SKM-1 (cell line): ENCODE measurements around the gene PPP6R1.

Experiments
- DNase-seq: peaks from one replicate; lab custom pipeline; 2025; ENCODE audit not compliant: unreplicated experiment; lab: John Stamatoyannopoulos, UW

Gene PPP6R1

DNA sequence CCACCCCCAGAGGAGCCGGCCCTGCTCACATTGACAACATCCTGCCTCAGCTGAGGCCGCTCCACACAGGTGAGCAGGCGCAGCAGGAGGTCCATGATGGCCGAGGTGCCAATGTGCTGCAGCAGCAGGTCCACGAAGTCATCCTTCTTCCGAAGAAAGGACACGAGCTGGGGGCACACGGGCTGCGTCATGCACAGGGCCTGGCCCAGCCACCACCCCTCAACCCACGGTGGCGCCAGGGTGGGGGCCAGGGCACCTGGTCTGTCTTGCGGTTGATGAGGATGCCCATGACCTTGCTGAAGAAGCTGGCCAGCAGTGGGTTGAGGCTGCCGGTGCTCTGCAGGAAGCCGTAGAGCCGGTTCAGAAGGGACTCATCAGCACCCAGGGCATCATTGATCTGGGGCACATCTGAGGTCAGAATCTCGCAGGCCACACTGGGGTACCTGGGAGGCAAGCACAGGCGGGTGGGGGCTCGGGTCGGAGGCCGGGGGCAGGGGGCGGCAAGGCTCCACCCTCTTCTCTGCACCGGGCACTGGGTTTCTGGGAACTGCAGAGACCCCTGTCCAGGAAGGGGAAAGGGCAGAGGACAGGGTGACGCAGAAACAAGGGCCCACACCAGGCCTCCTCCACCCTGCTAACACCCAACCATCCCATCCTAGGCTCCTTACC is 13.4 kb downstream of the PPP6R1 start:
- no peak for DNase-seq

- DNase-seq = no peak
Observed at GRCh38 chr19:55244004-55244680, 14.7 kb downstream of the PPP6R1 start.

DNA sequence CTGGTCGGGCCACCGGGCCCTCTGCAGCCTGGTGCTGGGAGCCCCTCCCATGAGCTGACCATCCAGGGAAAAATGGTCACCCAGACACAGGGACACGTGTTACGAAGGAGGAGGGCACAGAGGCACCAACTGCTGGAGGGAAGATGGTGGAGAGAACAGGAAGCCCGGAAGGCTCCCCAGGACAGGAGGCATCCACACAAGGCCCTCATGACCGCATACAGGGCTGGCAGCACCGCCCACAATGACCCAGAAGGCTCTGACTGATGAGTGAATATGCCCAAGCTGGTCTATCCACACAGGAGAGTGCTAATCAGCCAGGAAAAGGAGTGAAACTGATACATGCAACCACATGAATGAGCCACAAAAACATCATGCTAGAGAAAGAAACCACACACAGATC is 16.3 kb downstream of the PPP6R1 start:
- DNase-seq = no peak

DNA sequence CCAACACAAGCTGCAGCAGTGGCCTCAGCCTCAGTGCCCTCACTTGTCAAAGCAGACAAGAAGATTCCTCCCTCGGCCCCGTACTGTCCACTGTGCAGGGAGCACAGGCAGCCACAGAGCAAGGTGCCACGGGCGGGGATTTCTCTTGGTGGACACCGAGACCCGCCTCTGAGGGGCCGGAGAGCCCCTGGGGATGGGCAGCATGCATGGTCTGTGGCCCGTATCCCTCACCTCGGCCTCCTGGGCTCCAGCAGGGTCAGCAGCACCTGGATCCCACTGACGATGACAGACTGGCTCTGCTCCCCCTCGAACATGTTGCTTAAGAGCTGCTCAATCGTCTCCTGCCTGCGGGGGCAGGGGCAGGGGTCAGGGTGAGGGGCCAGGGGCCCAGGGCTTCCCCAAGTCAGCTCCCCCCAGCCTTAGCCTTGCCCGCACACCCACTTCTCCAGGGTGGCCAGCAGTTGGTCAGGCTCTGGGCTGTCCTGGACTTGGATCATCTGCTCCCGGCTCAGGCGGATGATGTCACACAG is 16.8 kb downstream of the PPP6R1 start:
- no peak for DNase-seq

- DNase-seq = no peak
Observed at GRCh38 chr19:55241143-55241934, 17.5 kb downstream of the PPP6R1 start.

DNA sequence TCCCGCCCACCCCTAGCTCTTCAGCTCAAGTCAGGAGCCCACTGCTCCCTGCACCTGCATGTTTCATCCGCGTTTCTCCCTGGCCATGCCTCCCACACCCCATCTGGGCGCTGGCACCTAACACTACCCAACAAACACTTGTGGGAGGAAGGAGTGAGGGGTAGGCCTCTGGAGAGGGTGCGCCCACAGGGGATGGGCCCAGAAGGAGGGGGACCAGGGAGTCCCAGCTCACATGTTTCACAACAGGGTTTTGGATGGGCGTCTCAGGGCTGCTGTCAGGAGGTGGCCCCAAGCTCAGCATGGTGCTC is 18.1 kb downstream of the PPP6R1 start:
- DNase-seq = no peak

DNA sequence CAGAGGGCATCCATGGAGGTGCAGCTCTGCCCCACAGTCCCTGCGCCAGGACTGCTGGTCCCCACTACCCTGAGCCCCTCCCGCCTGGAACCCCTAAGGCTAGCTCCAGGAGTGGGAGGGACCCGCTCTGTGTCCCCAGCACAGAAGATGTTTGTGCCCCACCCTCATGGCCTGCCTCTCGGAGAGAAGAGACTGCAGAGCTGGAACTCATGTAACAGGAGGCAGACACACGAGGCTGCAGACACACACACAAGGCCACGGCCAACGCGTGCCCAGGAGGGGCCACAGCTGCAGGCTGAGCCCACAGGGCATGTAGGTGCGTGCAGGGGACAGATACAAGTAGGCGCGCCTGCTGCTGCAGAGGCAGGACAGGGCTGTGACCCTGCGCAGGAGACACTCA is 19.8 kb downstream of the PPP6R1 start:
- no peak for DNase-seq

GRCh38 chr19:55238030-55238429 is 20.8 kb downstream of the PPP6R1 start:
- no peak for DNase-seq

- no peak for DNase-seq
Observed at GRCh38 chr19:55232986-55233385, 25.8 kb downstream of the PPP6R1 start.

DNA sequence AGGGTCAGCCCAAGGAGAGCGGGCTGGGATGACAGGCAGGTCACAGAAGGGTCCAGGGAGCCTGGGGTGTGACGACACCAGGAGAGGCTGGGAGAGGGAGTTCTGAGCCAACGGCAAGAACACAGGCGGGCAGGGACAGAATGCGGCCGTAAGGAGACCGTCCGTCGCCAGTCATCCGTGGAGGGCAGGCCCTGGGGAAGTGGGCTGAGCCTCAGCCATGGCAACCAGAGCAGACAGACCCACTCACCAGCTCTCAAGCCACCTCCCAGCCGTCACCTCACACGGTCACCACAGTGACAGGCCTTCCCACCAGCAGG is 26.6 kb downstream of the PPP6R1 start:
- no peak for DNase-seq

DNA sequence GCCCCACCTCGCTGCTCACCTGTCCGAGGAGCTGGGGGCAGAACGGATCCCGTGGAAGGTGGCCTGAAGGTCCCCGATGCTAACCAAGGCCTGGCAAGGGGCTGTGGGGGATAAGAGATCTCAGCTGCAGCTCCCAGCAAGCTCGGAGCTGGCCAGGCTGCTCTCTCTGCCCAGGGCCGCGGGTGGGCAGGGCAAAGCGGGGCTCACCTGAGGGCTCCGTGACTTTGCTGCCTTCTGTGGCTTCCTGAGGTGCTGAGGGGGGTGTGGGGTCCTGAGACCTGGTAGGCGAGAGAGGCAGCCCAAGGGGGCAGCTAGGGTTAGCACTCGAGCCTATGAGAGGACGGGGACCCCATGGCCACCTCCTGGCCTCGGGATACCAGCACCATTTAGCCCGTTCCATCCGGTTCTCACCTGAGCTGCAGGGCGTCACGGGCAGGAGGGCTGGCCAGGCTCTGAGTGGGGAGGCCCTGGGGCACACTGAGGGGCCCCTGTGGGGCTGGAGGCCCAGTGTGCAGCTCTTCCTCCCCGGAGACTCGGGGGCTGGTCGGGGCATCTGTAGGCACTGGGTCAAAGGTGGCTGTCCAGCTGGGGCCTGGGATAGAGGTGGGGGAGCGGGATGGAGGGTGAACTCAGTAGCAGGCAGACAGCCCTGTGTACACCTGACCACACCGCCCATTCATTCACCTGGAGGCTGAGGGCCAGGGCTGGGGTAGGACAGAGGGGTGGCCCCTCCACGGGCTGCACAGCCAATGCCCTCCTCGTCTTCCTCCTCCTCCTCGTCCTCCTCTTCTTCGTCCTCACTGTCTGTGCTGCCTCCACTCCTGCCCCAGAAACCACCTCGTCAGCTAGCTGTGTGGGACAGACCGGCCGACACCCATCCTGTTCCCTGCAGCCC is 27.2 kb downstream of the PPP6R1 start:
- DNase-seq = no peak

DNA sequence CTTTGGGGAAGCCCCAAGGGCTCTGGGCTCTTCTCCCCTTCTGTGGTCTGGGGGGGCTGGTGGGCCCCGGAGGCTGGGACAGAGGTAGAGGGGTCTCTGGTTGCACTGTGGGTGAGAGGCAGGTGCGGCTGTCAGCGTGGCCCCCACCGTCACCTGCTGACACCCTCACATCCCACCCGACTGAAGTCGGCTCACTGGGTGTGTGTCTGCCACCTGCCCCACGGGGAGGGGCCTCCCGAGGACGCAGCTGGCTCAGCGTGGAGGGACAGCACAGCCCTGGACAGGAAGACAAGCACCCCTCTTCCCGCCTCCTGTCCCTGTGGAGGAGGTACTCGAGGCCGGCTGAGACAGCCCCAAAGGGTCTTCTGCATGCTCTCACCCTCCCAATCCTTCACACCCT is 28.0 kb downstream of the PPP6R1 start:
- DNase-seq = no peak

GRCh38 chr19:55230329-55230728 is 28.5 kb downstream of the PPP6R1 start:
- no peak for DNase-seq

DNA sequence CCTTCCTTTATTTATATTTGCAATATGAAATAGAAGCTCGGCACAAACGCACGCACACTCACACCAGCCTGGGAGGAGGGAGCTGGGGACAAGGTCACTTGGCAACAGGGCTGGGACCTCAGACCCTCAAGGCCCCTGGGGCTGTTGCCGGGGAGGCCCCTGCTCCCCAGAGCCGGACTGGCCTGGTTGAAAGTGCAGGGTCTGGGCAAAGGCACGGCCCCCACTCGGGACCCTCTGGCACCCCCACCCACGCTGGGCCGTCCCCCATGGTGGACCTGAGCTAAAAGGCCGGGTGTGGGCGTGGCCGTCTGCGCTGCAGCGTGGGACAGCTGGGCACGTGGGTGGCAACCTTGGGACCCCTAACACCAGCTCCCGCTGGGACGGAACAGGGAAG is 29.0 kb downstream of the PPP6R1 start:
- no peak for DNase-seq

DNA sequence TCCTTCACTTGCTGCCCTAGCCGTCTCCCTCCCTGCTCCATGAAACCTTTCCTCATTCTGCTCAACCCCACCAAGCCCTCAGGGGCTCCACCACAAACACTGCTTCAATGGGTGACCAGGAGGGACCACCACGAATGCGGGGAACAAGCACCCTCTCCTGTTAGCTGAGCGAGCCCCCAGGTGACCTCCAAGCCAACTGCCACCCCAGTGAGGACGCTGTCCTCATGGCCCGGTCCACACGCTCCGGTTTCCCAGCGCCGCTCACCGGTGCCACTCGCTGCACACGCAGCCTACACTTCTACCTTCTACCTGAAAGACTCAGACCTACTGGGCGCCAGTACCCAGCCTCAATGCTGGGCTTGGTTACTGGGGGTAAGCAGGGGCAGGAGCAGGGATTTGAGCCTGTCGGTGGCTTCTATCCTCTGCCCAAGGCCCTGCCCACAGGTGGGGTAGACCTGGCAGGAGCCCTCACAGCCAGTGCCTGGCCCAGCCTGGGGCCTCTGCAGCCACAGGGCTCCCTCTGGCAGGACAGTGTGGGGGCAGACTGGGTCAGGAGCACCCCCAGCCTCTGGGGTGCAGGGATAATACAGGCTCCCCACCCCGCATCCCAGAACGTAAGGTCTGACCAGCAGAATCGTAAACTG is 29.6 kb downstream of the PPP6R1 start:
- DNase-seq = no peak

- no peak for DNase-seq
Observed at GRCh38 chr19:55228403-55229031, 30.3 kb downstream of the PPP6R1 start, which contains the start of gene TMEM86B. TMEM86B (minus strand) TSS chr19:55228763; CDS start chr19:55228741, 22 bp downstream.

GRCh38 chr19:55228015-55228391 is 30.8 kb downstream of the PPP6R1 start:
- DNase-seq = no peak

GRCh38 chr19:55227241-55228014 is 31.4 kb downstream of the PPP6R1 start:
- DNase-seq = no peak

DNA sequence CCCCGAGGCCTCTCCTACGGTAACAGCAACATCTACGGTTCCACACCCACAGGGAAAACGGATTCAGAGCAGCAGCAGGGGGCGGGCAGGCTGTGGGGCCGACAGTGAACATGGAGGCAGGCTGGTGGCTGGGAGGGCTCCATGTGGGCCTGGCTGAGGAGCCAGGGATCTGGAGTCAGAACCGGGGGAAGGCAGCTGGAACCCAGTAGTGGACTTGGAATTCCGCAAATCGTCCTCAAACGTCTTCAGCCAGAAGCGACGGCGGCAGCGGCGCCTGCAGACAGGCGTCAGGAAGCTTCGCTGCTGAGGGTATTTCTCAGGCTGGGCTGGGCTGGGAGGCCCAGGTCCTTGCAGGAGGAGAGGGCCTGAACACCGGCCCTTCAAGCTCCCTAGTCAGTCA is 32.0 kb downstream of the PPP6R1 start:
- DNase-seq = no peak
